ENCODE measurements around the gene PAIP2B.

The PAIP2B gene

GRCh38 chr2:71150082-71150816, 76.7 kb downstream of the PAIP2B start:
- DNase-seq = no peak

- no peak for DNase-seq
These were observed 78.3 kb downstream of the PAIP2B start for GRCh38 chr2:71148506-71149063.

GRCh38 chr2:71143782-71144181, 83.1 kb downstream of the PAIP2B start:
- no peak for DNase-seq

- no peak for DNase-seq
These were observed 90.7 kb downstream of the PAIP2B start for GRCh38 chr2:71136174-71136573.

GRCh38 chr2:71133603-71134002, 93.3 kb downstream of the PAIP2B start:
- no peak for DNase-seq
